ENCODE data around the gene PRSS33.
A peak's percentile ranks its signal among the peaks of the same experiment; 100 is the strongest.

The PRSS33 gene

GRCh38 chr16:2820836-2821486, 33.6 kb upstream of the PRSS33 start:
- no peak for DNase-seq

- DNase-seq: no peak
Measured at GRCh38 chr16:2819939-2820835, 32.8 kb upstream of the PRSS33 start.

GRCh38 chr16:2819179-2819938, 32.0 kb upstream of the PRSS33 start:
- no peak for DNase-seq

- DNase-seq: no peak
Measured at GRCh38 chr16:2818272-2818876, 31.0 kb upstream of the PRSS33 start.

- DNase-seq: no peak
Measured at GRCh38 chr16:2817340-2818271, 30.2 kb upstream of the PRSS33 start.

- DNase-seq: no peak
Measured at GRCh38 chr16:2816751-2817339, 29.5 kb upstream of the PRSS33 start, which contains the start of gene PRSS21. TSS of gene PRSS21 (plus strand) at chr16:2817237. CDS start at chr16:2817269, 32 bp downstream.

GRCh38 chr16:2815299-2815771, 28.0 kb upstream of the PRSS33 start:
- no peak for DNase-seq

GRCh38 chr16:2814551-2815298, 27.4 kb upstream of the PRSS33 start:
- no peak for DNase-seq

- peak; percentile 14 for DNase-seq
Measured at GRCh38 chr16:2813771-2814221, 26.4 kb upstream of the PRSS33 start.

GRCh38 chr16:2811703-2812471, 24.5 kb upstream of the PRSS33 start:
- no peak for DNase-seq

GRCh38 chr16:2810651-2811050, 23.3 kb upstream of the PRSS33 start:
- no peak for DNase-seq

- DNase-seq: no peak
Measured at GRCh38 chr16:2809149-2809760, 21.9 kb upstream of the PRSS33 start.

- DNase-seq: no peak
Measured at GRCh38 chr16:2808181-2808580, 20.8 kb upstream of the PRSS33 start.

GRCh38 chr16:2806286-2806685, 18.9 kb upstream of the PRSS33 start:
- DNase-seq: no peak

GRCh38 chr16:2804728-2805127, 17.4 kb upstream of the PRSS33 start:
- no peak for DNase-seq

GRCh38 chr16:2803545-2804195, 16.3 kb upstream of the PRSS33 start:
- DNase-seq: no peak

- peak; percentile 69 for DNase-seq
Measured at GRCh38 chr16:2799859-2800226, 12.5 kb upstream of the PRSS33 start.

GRCh38 chr16:2799205-2799858, 12.0 kb upstream of the PRSS33 start:
- DNase-seq: no peak
